Measurements from ENCODE around the gene CAMK2D.

GRCh38 chr4:113741956-113742355 lies 19.6 kb downstream of the CAMK2D start:
- no peak for TF ChIP-seq POLR2AphosphoS5 (IDR thresholded peaks at IDR 0.05; ENCODE audit: low read depth, low read length)
- TF ChIP-seq POLR2A (IDR thresholded peaks at IDR 0.05; ENCODE audit: low read depth, low read length): no peak
- no peak for TF ChIP-seq POU2F2 (IDR thresholded peaks at IDR 0.05; ENCODE audit: low read depth, low read length)
